Skeletal muscle satellite cell (primary cell): ENCODE data around the gene ENOX1. TPM values are rescaled to one million over a fixed set of nuclear protein-coding genes. Genes with fewer than 3 reads are reported as not detected.
"Not testable (repeated sequence)": the region's sequence is repeated elsewhere in the genome, so short reads cannot be mapped to it uniquely, and the experiment has no call there.

Experiments used
- H3K27me3 ChIP-seq: 2 replicates; pipeline ENCODE4 v1.7.0; 2013; ENCODE audit warnings: low read length; ENCODE audit not compliant: control insufficient read depth, insufficient read depth
- H3K36me3 ChIP-seq: 2 replicates; pipeline ENCODE4 v1.7.0; 2013; ENCODE audit warnings: mild to moderate bottlenecking, control low read depth, low read length; ENCODE audit not compliant: insufficient read depth
- H3K4me1 ChIP-seq: 2 replicates; pipeline ENCODE4 v1.7.0; 2013; ENCODE audit warnings: low read length; ENCODE audit not compliant: control insufficient read depth, insufficient read depth
- H3K4me2 ChIP-seq: 2 replicates; pipeline ENCODE4 v1.7.0; 2013; ENCODE audit warnings: mild to moderate bottlenecking, low read length
- H3K4me3 ChIP-seq: 2 replicates; pipeline ENCODE4 v1.7.0; 2013; ENCODE audit warnings: low read length
- H3K9ac ChIP-seq: 2 replicates; pipeline ENCODE4 v1.7.0; 2013; ENCODE audit warnings: mild to moderate bottlenecking, low read depth, low read length, moderate library complexity
- H3K9me3 ChIP-seq: replicated peaks from 2 replicates; pipeline ENCODE4 v1.7.0; 2013; ENCODE audit warnings: mild to moderate bottlenecking, control low read depth, low read length
- small RNA-seq: library from RNA; depleted of rRNA; stranded (forward); fragments of <200 nt; gene quantifications from one replicate; pipeline ENCODE3, GENCODE V24; 2012

Gene ENOX1

GRCh38 chr13:43171489-43171888, 615.3 kb downstream of the ENOX1 start:
- H3K4me3 ChIP-seq = no peak overlapping the region
- no peaks in the 10 kb centered on the region for H3K27me3 ChIP-seq
- no peaks in the 10 kb centered on the region for H3K36me3 ChIP-seq
- no peak overlapping the region for H3K4me2 ChIP-seq
- no peak overlapping the region for H3K9ac ChIP-seq
- no peaks in the 10 kb centered on the region for H3K9me3 ChIP-seq
- no peaks in the 10 kb centered on the region for H3K4me1 ChIP-seq

- Histone ChIP-seq H3K9me3 (no peaks in the 10 kb centered on the region), H3K27me3 (no peaks in the 10 kb centered on the region), H3K9ac (no peak overlapping the region), H3K4me2 (no peak overlapping the region), H3K4me1 (no peaks in the 10 kb centered on the region), H3K4me3 (no peak overlapping the region), H3K36me3 (no peaks in the 10 kb centered on the region)
These were observed 616.3 kb downstream of the ENOX1 start for GRCh38 chr13:43170506-43170905.

GRCh38 chr13:43168434-43168833, 618.3 kb downstream of the ENOX1 start:
- not testable (repeated sequence) for H3K4me1 ChIP-seq, H3K4me2 ChIP-seq, H3K4me3 ChIP-seq, H3K9me3 ChIP-seq, H3K27me3 ChIP-seq, H3K9ac ChIP-seq, H3K36me3 ChIP-seq

GRCh38 chr13:43167731-43168130, 619.0 kb downstream of the ENOX1 start:
- H3K4me1 ChIP-seq = no peaks in the 10 kb centered on the region
- H3K27me3 ChIP-seq = no peaks in the 10 kb centered on the region
- no peak overlapping the region for H3K4me2 ChIP-seq
- H3K9me3 ChIP-seq = no peaks in the 10 kb centered on the region
- H3K4me3 ChIP-seq = no peak overlapping the region
- H3K9ac ChIP-seq = no peak overlapping the region
- H3K36me3 ChIP-seq = no peaks in the 10 kb centered on the region

- Histone ChIP-seq H3K36me3 (no peaks in the 10 kb centered on the region), H3K9ac (no peak overlapping the region), H3K4me2 (no peak overlapping the region), H3K4me3 (no peak overlapping the region), H3K9me3 (no peaks in the 10 kb centered on the region), H3K27me3 (no peaks in the 10 kb centered on the region), H3K4me1 (no peaks in the 10 kb centered on the region)
These were observed 619.9 kb downstream of the ENOX1 start for GRCh38 chr13:43166644-43167457.

Small RNAs within 50 kb of the gene (small RNA-seq; reads per million reads assigned to genes)
- gene AL162713.1 = not detected
